GM21423 (cell line): ENCODE measurements around the gene CD160.
"Not testable (repeated sequence)": the region's sequence is repeated elsewhere in the genome, so short reads cannot be mapped to it uniquely, and the experiment has no call there.

Experiments used
- ATAC-seq: cut with Tn5 transposase; IDR thresholded peaks from one replicate; pipeline ENCODE4 v1.9.1; 2021; ENCODE audit warnings: mild to moderate bottlenecking, moderate library complexity; ENCODE audit not compliant: unreplicated experiment

Gene CD160

GRCh38 chr1:145708063-145708462 is 11.2 kb upstream of the CD160 start:
- ATAC-seq: no peak

GRCh38 chr1:145710291-145711027 is 8.8 kb upstream of the CD160 start:
- ATAC-seq: no peak

GRCh38 chr1:145711213-145711651 is 8.1 kb upstream of the CD160 start:
- ATAC-seq: no peak

DNA sequence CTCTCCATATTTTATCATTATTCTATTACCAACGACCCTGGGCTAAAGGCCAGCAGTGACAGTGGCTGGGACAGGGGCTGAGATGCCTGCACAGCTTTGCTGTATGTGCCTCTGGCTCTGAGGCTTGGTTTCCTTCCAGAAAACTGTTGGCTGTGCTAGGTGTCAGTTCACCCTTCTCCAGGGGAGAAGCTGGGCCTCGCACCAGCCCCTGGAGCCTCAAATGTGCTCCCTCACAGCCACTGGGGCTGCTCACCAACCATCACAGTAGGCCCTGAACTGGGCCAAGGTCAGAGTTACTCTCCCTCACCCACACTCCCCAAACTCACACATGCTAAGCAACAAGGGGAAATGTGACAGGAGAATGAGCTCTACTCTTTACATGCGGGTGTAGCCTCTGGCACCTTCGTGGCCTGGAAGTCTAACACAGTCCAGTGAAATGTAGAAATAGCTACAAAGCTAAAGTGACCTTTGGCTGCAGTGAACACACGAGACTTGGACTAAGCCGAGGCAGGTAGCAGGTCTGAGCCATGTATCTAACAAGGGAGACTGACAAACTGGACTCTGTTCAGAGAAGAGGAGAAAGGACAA is 4.7 kb upstream of the CD160 start:
- ATAC-seq: no peak

- ATAC-seq: no peak
Measured at GRCh38 chr1:145716641-145717345, 2.5 kb upstream of the CD160 start.

- no peak for ATAC-seq
Measured at GRCh38 chr1:145717833-145718232, 1.5 kb upstream of the CD160 start.

DNA sequence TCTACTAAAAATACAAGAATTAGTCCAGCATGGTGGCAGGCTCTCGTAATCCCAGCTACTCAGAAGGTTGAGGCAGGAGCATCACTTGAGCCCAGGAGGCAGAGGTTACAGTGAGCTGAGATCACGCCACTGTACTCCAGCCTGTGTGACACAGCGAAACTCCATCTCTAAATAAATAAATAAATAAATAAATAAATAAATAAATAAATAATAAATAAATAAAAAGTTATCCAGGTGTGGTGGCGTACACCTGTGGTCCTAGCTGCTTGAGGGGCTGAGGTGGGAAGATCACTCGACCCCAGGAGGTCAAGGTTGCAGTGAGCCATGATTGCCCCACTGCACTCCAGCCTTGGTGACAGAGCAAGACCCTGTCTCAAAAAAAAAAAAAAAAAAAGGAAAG is 834 bp upstream of the CD160 start:
- ATAC-seq: not testable (repeated sequence)

GRCh38 chr1:145720556-145720877 is 1.2 kb downstream of the CD160 start:
- no peak for ATAC-seq

GRCh38 chr1:145720878-145721671 is 1.8 kb downstream of the CD160 start:
- peak; percentile 69 for ATAC-seq

- not testable (repeated sequence) for ATAC-seq
Measured at GRCh38 chr1:145726193-145726592, 6.9 kb downstream of the CD160 start.

DNA sequence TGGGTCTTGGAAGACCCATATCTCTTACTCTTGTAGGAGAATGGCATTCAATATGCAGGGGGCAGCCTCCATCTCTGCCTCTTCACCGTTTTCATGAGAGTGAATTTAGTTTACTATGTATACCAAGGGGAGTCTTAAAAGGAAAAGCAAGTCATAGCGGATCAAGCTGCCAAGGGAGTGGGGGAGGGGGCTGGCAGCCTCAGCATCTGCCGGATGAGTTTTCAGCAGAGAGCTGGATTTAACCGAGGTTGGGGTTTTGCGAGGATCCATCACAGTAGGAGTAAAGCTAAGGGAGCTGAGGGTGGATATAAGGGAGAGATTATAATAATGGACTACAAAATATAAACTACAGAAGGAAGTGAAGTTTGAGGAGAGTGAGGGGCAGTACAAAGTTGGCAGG is 9.9 kb downstream of the CD160 start:
- no peak for ATAC-seq

- no peak for ATAC-seq
Measured at GRCh38 chr1:145729666-145730436, 10.6 kb downstream of the CD160 start.

GRCh38 chr1:145730467-145730866 is 11.2 kb downstream of the CD160 start:
- ATAC-seq: no peak

DNA sequence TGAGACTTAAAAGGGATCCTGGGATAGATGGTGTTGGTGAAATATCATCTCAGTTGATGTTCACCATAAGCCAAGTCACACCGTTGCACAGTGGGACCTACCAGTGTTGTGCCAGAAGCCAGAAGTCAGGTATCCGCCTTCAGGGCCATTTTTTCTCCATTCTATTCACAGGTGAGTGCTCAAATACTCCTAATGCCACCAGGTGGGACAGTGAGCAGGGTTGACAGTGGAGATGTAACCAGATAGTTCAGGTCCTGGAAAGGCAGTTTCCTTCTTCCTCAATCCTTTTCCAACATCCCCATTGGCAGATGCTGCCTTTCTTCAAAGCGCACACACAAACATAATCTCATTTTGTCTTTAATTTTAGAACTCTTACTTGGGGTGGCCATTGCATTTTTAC is 11.6 kb downstream of the CD160 start:
- no peak for ATAC-seq

DNA sequence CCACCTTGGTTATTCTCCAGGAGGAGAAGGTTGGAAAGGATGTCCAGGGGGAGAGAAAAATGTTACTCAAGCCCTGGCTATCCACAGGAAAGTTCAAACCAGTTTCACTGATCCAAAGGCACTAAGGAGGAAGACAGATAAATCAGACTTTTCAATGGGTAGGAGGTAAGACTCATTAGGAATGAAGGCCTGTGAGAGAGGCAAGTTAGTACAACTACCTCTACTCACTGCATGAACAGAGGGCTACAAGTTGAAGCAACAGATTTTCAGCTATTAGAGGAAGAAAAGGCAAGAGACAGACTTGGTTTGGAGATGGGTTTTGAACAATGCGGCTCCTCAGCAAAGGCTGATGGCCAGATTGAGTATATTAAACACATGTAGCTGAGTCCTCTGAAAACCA is 16.9 kb downstream of the CD160 start:
- no peak for ATAC-seq

GRCh38 chr1:145740269-145740668 is 21.0 kb downstream of the CD160 start:
- ATAC-seq: no peak

DNA sequence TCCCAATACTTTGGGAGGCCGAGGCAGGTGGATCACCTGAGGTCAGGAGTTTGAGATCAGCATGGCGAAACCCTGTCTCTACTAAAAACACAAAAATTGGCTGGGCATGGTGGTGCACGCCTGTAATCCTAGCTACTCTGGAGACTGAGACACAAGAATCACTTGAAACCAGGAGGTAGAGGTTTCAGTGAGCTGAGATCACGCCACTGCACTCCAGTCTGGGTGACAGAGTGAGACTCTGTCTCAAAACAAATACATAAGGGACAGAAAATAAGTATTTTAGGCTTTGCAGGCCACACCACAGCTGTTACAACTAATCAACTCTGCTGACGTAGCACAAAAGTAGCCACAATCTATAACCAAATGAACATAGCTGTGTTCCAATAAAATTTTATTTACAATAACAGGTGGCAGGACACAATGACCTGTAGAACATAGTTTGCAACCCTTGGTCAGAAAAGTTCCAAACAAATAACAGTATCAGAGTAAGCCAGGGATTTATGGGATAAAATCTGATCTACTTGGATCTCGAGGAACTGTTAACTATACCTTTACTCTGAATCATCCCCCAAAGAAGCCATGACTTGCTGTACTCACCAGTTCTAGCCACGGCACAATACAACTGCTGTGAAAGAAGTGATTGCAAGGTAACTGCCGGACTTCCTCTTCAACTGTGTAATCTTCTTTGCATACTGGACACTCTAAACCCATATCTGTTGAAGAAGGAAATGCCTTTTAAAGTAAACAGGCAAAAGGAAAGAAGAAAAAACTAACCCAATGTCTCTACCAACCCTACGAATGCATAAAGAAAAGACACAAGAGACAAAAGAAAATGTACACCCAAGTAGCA is 28.3 kb downstream of the CD160 start:
- no peak for ATAC-seq

- ATAC-seq: no peak
Measured at GRCh38 chr1:145750426-145750825, 31.1 kb downstream of the CD160 start.

DNA sequence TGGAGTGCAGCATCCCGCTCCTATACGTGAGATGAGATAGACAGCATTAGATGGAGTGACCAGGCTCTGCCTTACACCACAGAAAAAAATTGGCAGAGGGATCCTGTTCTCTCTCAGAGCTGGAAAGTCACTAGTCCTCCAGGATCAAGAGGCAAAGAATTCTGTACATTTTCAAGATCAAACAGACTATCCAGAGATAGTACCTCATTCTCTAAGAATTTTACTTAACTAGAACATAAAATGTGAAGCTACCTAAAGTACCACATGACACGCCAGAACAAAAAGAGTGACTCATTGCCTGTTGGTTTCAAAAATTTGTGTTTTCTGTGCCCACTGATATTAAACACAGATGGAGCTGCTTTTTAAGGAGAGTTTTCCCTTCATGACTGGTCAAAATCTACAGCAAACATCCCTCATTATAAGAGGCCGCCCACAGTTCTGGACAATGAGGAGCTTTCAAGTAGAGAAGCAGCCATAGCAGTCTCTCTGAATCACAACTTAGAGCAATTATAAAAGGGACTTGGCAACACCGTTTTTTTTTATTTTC is 32.3 kb downstream of the CD160 start:
- no peak for ATAC-seq
